ENCODE results near the gene NMT1. TPM values are rescaled to one million over a fixed set of nuclear protein-coding genes. Genes with fewer than 3 reads are reported as not detected.

The NMT1 gene
- polyA plus RNA-seq, 1 of the 3 experiments (the other 2 are of a cell fraction): 30.1 TPM

- no peak; a peak in 1 of 4 replicates for TF ChIP-seq EP300 (IDR thresholded peaks at IDR 0.05; ENCODE audit: borderline replicate concordance in 1 of 2, low read depth in 1 of 2, low read length in 1 of 2)
- TF ChIP-seq, protein P1, sequence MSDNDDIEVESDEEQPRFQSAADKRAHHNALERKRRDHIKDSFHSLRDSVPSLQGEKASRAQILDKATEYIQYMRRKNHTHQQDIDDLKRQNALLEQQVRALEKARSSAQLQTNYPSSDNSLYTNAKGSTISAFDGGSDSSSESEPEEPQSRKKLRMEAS (IDR thresholded peaks at IDR 0.05; ENCODE audit: low read depth): peak; percentile 71
- TF ChIP-seq, protein P2, sequence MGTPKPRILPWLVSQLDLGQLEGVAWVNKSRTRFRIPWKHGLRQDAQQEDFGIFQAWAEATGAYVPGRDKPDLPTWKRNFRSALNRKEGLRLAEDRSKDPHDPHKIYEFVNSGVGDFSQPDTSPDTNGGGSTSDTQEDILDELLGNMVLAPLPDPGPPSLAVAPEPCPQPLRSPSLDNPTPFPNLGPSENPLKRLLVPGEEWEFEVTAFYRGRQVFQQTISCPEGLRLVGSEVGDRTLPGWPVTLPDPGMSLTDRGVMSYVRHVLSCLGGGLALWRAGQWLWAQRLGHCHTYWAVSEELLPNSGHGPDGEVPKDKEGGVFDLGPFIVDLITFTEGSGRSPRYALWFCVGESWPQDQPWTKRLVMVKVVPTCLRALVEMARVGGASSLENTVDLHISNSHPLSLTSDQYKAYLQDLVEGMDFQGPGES (IDR thresholded peaks at IDR 0.05; ENCODE audit: low read depth, low read length): peak; percentile 19; the same call in 1 of the 2 replicates
- TF ChIP-seq SMC3 (IDR thresholded peaks at IDR 0.05; ENCODE audit: low read depth, low read length): peak; percentile 20; the same call in 1 of the 2 replicates
- no peak for TF ChIP-seq MEF2A (IDR thresholded peaks at IDR 0.05; ENCODE audit: borderline replicate concordance, low read depth)
- no peak for TF ChIP-seq GABPA (IDR thresholded peaks at IDR 0.05; ENCODE audit: low read depth)
- peak; percentile 98 for TF ChIP-seq NRF1 (IDR thresholded peaks at IDR 0.05; ENCODE audit: low read depth, low read length)
- TF ChIP-seq SIN3A (IDR thresholded peaks at IDR 0.05; ENCODE audit: borderline replicate concordance, low read depth, low read length): peak; percentile 98
- no peak for TF ChIP-seq MXI1 (IDR thresholded peaks at IDR 0.05; ENCODE audit: low read depth, low read length)
- TF ChIP-seq, protein P3, sequence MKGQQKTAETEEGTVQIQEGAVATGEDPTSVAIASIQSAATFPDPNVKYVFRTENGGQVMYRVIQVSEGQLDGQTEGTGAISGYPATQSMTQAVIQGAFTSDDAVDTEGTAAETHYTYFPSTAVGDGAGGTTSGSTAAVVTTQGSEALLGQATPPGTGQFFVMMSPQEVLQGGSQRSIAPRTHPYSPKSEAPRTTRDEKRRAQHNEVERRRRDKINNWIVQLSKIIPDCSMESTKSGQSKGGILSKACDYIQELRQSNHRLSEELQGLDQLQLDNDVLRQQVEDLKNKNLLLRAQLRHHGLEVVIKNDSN (IDR thresholded peaks at IDR 0.05; ENCODE audit: borderline replicate concordance, low read depth): no peak
- no peak for TF ChIP-seq RXRA (IDR thresholded peaks at IDR 0.05; ENCODE audit: borderline replicate concordance, low read depth)
- TF ChIP-seq TCF12 (IDR thresholded peaks at IDR 0.05): no peak; the same call in 1 of the 2 replicates
- TF ChIP-seq RFX5 (IDR thresholded peaks at IDR 0.05; ENCODE audit: low read length): 0 out of 2 replicates have a peak, but pooled peaks have one; percentile 2
- no peak; the same call in 1 of the 2 replicates for TF ChIP-seq PBX3 (IDR thresholded peaks at IDR 0.05)
- TF ChIP-seq ZBTB33 (IDR thresholded peaks at IDR 0.05; ENCODE audit: borderline replicate concordance, low read depth): peak; percentile 71; the same call in 1 of the 2 replicates
- TF ChIP-seq CHD2 (IDR thresholded peaks at IDR 0.05; ENCODE audit: low read length, partially characterized antibody): peak; percentile 84
- TF ChIP-seq TEAD4 (IDR thresholded peaks at IDR 0.05; ENCODE audit: borderline replicate concordance, insufficient read depth): 0 out of 2 replicates have a peak, but pooled peaks have one; percentile 8
- TF ChIP-seq EZH2phosphoT487 (IDR thresholded peaks at IDR 0.05; ENCODE audit: borderline replicate concordance, low read depth): no peak
- peak; percentile 90 for TF ChIP-seq ELF1 (IDR thresholded peaks at IDR 0.05)
Measured at GRCh38 chr17:45148183-45149036, 87.3 kb downstream of the NMT1 start, which contains the start of gene HEXIM1 (continued).

Data from SK-N-SH (cell line).